GM23338 (cell line): ENCODE data around the gene SELENOM.

Experiments used
- CREB1 ChIP-seq: fragments of 250-450 bp; sonication (Bioruptor Pico); IDR thresholded peaks from 2 replicates; pipeline ENCODE4 v1.5.0; 2020; ENCODE audit warnings: low read depth, mild to moderate bottlenecking, moderate library complexity
- EZH2 ChIP-seq: fragments of 200-600 bp; sonication (generic); IDR thresholded peaks from one replicate; pipeline ENCODE4 v1.8.0; 2017; ENCODE audit warnings: antibody characterized with exemption, mild to moderate bottlenecking, low read depth; ENCODE audit not compliant: unreplicated experiment
- EZH2phosphoT487 ChIP-seq: fragments of 200-600 bp; sonication (generic); IDR thresholded peaks from one replicate; pipeline ENCODE4 v1.8.1; 2018; ENCODE audit warnings: antibody characterized with exemption; ENCODE audit not compliant: unreplicated experiment
- JUNB ChIP-seq: IDR thresholded peaks from one replicate; pipeline ENCODE4 v1.6.1; 2016; ENCODE audit warnings: antibody characterized with exemption; ENCODE audit not compliant: unreplicated experiment
- NANOG ChIP-seq: IDR thresholded peaks from 2 replicates; pipeline ENCODE4 v1.6.1; 2016; ENCODE audit warnings: antibody characterized with exemption, borderline replicate concordance
- POLR2AphosphoS5 ChIP-seq: IDR thresholded peaks from 2 replicates; pipeline ENCODE4 v1.6.1; 2016; ENCODE audit warnings: antibody characterized with exemption, low read depth
- STAT1 ChIP-seq: IDR thresholded peaks from one replicate; pipeline ENCODE4 v1.6.1; 2016; ENCODE audit warnings: antibody characterized with exemption; ENCODE audit not compliant: unreplicated experiment
- ZNF331 ChIP-seq: fragments of 250-450 bp; sonication (Bioruptor Pico); IDR thresholded peaks from 2 replicates; pipeline ENCODE4 v1.5.0; 2020; ENCODE audit warnings: low read depth, mild to moderate bottlenecking, moderate library complexity
- TF ChIP-seq, protein P1 (sequence below), 2 experiments: fragments of 200-600 bp in 1 of 2; sonication (generic) in 1 of 2; conservative IDR thresholded peaks; 2 replicates each; pipeline versions ENCODE4 v1.5.1 to v1.6.1; 2016 to 2017; ENCODE audit warnings: antibody characterized with exemption in 2 of 2, low read depth in 2 of 2, mild to moderate bottlenecking in 2 of 2, moderate library complexity in 1 of 2
- TF ChIP-seq, protein P2 (sequence below): IDR thresholded peaks from one replicate; pipeline ENCODE4 v1.6.1; 2018; ENCODE audit warnings: antibody characterized with exemption; ENCODE audit not compliant: unreplicated experiment
- TF ChIP-seq, protein P3 (sequence below): IDR thresholded peaks from 2 replicates; pipeline ENCODE4 v1.6.1; 2016; ENCODE audit warnings: antibody characterized with exemption
- TF ChIP-seq, protein P4 (sequence below): fragments of 250-450 bp; sonication (Bioruptor Pico); IDR thresholded peaks from 2 replicates; pipeline ENCODE4 v1.5.0; 2020; ENCODE audit warnings: mild to moderate bottlenecking, moderate library complexity

DNA sequence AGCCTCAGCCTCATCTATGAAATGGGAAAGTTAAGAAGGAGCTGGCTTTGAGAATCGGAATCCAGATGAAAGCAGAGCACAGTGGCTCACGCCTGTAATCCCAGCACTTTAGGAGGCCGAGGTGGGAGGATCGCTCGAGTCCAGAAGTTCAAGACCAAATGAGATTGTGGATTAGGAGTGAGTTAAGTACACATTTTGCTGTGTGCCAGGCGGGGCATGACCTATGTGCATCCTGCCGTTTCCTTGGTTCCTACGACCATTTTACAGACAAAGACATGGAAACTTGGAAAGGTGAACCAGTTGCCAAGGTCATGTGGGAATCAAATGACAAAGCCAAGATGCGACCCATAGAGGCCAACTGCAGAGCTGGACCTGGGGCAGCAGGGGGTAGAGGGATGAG lies 28.8 kb upstream of the SELENOM start:
- TF ChIP-seq, protein P1, sequence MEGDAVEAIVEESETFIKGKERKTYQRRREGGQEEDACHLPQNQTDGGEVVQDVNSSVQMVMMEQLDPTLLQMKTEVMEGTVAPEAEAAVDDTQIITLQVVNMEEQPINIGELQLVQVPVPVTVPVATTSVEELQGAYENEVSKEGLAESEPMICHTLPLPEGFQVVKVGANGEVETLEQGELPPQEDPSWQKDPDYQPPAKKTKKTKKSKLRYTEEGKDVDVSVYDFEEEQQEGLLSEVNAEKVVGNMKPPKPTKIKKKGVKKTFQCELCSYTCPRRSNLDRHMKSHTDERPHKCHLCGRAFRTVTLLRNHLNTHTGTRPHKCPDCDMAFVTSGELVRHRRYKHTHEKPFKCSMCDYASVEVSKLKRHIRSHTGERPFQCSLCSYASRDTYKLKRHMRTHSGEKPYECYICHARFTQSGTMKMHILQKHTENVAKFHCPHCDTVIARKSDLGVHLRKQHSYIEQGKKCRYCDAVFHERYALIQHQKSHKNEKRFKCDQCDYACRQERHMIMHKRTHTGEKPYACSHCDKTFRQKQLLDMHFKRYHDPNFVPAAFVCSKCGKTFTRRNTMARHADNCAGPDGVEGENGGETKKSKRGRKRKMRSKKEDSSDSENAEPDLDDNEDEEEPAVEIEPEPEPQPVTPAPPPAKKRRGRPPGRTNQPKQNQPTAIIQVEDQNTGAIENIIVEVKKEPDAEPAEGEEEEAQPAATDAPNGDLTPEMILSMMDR (conservative IDR thresholded peaks at IDR 0.05; ENCODE audit: low read depth in 2 of 2) = no peak
- TF ChIP-seq POLR2AphosphoS5 (no peak), CREB1 (CRISPR knock-in tag) (no peak), JUNB (no peak), STAT1 (no peak), NANOG (no peak), EZH2phosphoT487 (no peak), EZH2 (no peak), ZNF331 (CRISPR knock-in tag) (no peak)
- TF ChIP-seq, protein P2, sequence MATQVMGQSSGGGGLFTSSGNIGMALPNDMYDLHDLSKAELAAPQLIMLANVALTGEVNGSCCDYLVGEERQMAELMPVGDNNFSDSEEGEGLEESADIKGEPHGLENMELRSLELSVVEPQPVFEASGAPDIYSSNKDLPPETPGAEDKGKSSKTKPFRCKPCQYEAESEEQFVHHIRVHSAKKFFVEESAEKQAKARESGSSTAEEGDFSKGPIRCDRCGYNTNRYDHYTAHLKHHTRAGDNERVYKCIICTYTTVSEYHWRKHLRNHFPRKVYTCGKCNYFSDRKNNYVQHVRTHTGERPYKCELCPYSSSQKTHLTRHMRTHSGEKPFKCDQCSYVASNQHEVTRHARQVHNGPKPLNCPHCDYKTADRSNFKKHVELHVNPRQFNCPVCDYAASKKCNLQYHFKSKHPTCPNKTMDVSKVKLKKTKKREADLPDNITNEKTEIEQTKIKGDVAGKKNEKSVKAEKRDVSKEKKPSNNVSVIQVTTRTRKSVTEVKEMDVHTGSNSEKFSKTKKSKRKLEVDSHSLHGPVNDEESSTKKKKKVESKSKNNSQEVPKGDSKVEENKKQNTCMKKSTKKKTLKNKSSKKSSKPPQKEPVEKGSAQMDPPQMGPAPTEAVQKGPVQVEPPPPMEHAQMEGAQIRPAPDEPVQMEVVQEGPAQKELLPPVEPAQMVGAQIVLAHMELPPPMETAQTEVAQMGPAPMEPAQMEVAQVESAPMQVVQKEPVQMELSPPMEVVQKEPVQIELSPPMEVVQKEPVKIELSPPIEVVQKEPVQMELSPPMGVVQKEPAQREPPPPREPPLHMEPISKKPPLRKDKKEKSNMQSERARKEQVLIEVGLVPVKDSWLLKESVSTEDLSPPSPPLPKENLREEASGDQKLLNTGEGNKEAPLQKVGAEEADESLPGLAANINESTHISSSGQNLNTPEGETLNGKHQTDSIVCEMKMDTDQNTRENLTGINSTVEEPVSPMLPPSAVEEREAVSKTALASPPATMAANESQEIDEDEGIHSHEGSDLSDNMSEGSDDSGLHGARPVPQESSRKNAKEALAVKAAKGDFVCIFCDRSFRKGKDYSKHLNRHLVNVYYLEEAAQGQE = no peak
- TF ChIP-seq, protein P3, sequence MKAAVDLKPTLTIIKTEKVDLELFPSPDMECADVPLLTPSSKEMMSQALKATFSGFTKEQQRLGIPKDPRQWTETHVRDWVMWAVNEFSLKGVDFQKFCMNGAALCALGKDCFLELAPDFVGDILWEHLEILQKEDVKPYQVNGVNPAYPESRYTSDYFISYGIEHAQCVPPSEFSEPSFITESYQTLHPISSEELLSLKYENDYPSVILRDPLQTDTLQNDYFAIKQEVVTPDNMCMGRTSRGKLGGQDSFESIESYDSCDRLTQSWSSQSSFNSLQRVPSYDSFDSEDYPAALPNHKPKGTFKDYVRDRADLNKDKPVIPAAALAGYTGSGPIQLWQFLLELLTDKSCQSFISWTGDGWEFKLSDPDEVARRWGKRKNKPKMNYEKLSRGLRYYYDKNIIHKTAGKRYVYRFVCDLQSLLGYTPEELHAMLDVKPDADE = no peak
- TF ChIP-seq, protein P4, sequence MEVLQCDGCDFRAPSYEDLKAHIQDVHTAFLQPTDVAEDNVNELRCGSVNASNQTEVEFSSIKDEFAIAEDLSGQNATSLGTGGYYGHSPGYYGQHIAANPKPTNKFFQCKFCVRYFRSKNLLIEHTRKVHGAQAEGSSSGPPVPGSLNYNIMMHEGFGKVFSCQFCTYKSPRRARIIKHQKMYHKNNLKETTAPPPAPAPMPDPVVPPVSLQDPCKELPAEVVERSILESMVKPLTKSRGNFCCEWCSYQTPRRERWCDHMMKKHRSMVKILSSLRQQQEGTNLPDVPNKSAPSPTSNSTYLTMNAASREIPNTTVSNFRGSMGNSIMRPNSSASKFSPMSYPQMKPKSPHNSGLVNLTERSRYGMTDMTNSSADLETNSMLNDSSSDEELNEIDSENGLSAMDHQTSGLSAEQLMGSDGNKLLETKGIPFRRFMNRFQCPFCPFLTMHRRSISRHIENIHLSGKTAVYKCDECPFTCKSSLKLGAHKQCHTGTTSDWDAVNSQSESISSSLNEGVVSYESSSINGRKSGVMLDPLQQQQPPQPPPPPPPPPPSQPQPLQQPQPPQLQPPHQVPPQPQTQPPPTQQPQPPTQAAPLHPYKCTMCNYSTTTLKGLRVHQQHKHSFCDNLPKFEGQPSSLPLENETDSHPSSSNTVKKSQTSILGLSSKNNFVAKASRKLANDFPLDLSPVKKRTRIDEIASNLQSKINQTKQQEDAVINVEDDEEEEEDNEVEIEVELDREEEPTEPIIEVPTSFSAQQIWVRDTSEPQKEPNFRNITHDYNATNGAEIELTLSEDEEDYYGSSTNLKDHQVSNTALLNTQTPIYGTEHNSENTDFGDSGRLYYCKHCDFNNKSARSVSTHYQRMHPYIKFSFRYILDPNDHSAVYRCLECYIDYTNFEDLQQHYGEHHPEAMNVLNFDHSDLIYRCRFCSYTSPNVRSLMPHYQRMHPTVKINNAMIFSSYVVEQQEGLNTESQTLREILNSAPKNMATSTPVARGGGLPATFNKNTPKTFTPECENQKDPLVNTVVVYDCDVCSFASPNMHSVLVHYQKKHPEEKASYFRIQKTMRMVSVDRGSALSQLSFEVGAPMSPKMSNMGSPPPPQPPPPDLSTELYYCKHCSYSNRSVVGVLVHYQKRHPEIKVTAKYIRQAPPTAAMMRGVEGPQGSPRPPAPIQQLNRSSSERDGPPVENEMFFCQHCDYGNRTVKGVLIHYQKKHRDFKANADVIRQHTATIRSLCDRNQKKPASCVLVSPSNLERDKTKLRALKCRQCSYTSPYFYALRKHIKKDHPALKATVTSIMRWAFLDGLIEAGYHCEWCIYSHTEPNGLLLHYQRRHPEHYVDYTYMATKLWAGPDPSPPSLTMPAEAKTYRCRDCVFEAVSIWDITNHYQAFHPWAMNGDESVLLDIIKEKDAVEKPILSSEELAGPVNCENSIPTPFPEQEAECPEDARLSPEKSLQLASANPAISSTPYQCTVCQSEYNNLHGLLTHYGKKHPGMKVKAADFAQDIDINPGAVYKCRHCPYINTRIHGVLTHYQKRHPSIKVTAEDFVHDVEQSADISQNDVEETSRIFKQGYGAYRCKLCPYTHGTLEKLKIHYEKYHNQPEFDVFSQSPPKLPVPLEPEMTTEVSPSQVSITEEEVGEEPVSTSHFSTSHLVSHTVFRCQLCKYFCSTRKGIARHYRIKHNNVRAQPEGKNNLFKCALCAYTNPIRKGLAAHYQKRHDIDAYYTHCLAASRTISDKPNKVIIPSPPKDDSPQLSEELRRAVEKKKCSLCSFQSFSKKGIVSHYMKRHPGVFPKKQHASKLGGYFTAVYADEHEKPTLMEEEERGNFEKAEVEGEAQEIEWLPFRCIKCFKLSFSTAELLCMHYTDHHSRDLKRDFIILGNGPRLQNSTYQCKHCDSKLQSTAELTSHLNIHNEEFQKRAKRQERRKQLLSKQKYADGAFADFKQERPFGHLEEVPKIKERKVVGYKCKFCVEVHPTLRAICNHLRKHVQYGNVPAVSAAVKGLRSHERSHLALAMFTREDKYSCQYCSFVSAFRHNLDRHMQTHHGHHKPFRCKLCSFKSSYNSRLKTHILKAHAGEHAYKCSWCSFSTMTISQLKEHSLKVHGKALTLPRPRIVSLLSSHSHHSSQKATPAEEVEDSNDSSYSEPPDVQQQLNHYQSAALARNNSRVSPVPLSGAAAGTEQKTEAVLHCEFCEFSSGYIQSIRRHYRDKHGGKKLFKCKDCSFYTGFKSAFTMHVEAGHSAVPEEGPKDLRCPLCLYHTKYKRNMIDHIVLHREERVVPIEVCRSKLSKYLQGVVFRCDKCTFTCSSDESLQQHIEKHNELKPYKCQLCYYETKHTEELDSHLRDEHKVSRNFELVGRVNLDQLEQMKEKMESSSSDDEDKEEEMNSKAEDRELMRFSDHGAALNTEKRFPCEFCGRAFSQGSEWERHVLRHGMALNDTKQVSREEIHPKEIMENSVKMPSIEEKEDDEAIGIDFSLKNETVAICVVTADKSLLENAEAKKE (CRISPR knock-in tag) = no peak
